BE2C (cell line): ENCODE data around the gene TBC1D5.

Source experiments
- DNase-seq: peaks from one replicate; pipeline ENCODE4 v3.0.0-alpha.2; 2020
- H3K27me3 ChIP-seq: fragments of 250-450 bp; sonication (Bioruptor Pico); 2 replicates; pipeline ENCODE4 v1.5.1; 2020; ENCODE audit warnings: mild to moderate bottlenecking
- H3K36me3 ChIP-seq: fragments of 250-450 bp; sonication (Bioruptor Pico); 2 replicates; pipeline ENCODE4 v1.5.1; 2020; ENCODE audit warnings: mild to moderate bottlenecking
- H3K4me1 ChIP-seq: fragments of 250-450 bp; sonication (Bioruptor Pico); 2 replicates; pipeline ENCODE4 v1.5.1; 2020
- H3K4me3 ChIP-seq: 2 replicates; pipeline ENCODE4 v1.5.1; 2011; ENCODE audit warnings: low read depth, low read length
- H3K9me3 ChIP-seq: fragments of 250-450 bp; sonication (Bioruptor Pico); 2 replicates; pipeline ENCODE4 v1.5.1; 2020
- CTCF ChIP-seq: IDR thresholded peaks from 2 replicates; pipeline ENCODE4 v1.5.1; 2012; ENCODE audit warnings: mild to moderate bottlenecking, low read depth, low read length

Gene TBC1D5

GRCh38 chr3:17287006-17287689, 455.3 kb downstream of the TBC1D5 start:
- no peak for TF ChIP-seq CTCF
- Histone ChIP-seq H3K27me3 (no peaks in the 10 kb centered on the region), H3K4me3 (no peak overlapping the region), H3K9me3 (no peaks in the 10 kb centered on the region), H3K4me1 (no peaks in the 10 kb centered on the region), H3K36me3 (no peaks in the 10 kb centered on the region)
- no peak for DNase-seq

DNA sequence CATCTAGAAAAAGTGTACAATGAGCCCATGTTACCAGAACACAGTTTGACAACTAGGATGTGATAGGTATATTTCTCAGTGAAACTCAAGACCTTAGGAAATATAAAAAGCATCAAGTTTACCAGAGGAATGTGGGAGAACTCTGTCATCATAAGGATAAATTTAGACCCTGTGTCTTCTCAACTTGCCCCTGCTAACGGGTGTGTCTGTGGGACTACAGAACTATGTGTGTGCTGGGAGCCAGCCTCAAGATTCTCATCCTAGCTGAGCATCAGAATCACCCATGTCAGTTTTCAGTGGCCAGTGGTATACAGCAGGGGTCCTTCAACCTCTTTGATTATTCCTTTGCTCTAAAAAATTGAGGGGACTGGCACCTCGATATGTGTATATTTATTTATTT, 464.4 kb downstream of the TBC1D5 start:
- Histone ChIP-seq H3K9me3 (no peaks in the 10 kb centered on the region), H3K36me3 (no peaks in the 10 kb centered on the region), H3K4me3 (no peak overlapping the region), H3K27me3 (no peaks in the 10 kb centered on the region), H3K4me1 (no peaks in the 10 kb centered on the region)
- no peak for DNase-seq
- no peak for TF ChIP-seq CTCF

GRCh38 chr3:17266846-17267245, 475.6 kb downstream of the TBC1D5 start:
- no peak for DNase-seq
- Histone ChIP-seq H3K27me3 (no peaks in the 10 kb centered on the region), H3K4me3 (no peak overlapping the region), H3K36me3 (no peaks in the 10 kb centered on the region), H3K9me3 (no peaks in the 10 kb centered on the region), H3K4me1 (no peaks in the 10 kb centered on the region)
- no peak for TF ChIP-seq CTCF

GRCh38 chr3:17261627-17262369, 480.6 kb downstream of the TBC1D5 start:
- Histone ChIP-seq H3K4me3 (no peak overlapping the region), H3K4me1 (no peaks in the 10 kb centered on the region), H3K36me3 (no peaks in the 10 kb centered on the region), H3K27me3 (no peaks in the 10 kb centered on the region), H3K9me3 (no peaks in the 10 kb centered on the region)
- no peak for TF ChIP-seq CTCF
- no peak for DNase-seq

- no peak for DNase-seq
- no peaks in the 10 kb centered on the region for H3K4me1 ChIP-seq
- H3K4me3 ChIP-seq: no peak overlapping the region
- H3K27me3 ChIP-seq: no peaks in the 10 kb centered on the region
- no peak for TF ChIP-seq CTCF
- H3K9me3 ChIP-seq: no peaks in the 10 kb centered on the region
- no peaks in the 10 kb centered on the region for H3K36me3 ChIP-seq
Measured at GRCh38 chr3:17260257-17260656, 482.2 kb downstream of the TBC1D5 start.

DNA sequence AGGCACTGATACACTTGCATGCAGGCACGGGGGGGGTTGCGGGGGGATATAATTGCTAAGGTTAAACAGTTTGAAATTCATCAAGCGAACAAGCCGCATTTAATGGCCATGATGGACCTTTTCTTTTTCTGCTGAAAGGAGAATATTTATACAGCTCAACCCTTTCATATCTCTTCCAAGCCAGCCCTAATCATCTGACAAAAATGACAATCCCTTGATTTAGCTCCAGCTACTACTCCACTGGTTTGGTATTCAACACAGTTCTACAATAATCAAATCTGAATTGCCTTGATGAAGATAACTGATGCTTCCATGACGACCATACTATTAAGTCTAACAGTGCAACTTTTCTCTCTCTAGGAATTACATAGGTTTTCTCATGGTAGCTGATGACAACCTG, 482.7 kb downstream of the TBC1D5 start:
- H3K9me3 ChIP-seq: no peaks in the 10 kb centered on the region
- no peak for TF ChIP-seq CTCF
- no peaks in the 10 kb centered on the region for H3K4me1 ChIP-seq
- H3K36me3 ChIP-seq: no peaks in the 10 kb centered on the region
- H3K4me3 ChIP-seq: no peak overlapping the region
- no peaks in the 10 kb centered on the region for H3K27me3 ChIP-seq
- DNase-seq: no peak
